Lower leg skin (tissue), 4 donors: ENCODE measurements around the gene PLXDC2. TPM values are rescaled to one million over a fixed set of nuclear protein-coding genes. Genes with fewer than 3 reads are reported as not detected.

ENCODE experiments used
- DNase-seq, 2 donors: peaks; one replicate each; pipeline ENCODE4 v3.0.0-alpha.2; 2019; ENCODE audit warnings: low spot score in 2 of 2
- H3K4me3 ChIP-seq: fragments of 200-600 bp; sonication (generic); 2 replicates; pipeline ENCODE4 v1.5.1; 2017; ENCODE audit warnings: mild to moderate bottlenecking, low read depth; ENCODE audit not compliant: poor library complexity, severe bottlenecking
- POLR2A ChIP-seq, 2 donors: fragments of 450-650 bp; IDR thresholded peaks; one replicate each; pipeline ENCODE4 v1.6.1; 2016 to 2017; ENCODE audit warnings: antibody characterized with exemption in 2 of 2, mild to moderate bottlenecking in 1 of 2, moderate library complexity in 1 of 2
- WGBS, 2 donors: methylation state at CpG; one replicate each; pipeline ENCODE4 v1.1.5; 2018; 5-methylcytosine and 5-hydroxymethylcytosine counted together
- intact Hi-C: fragments of 100-400 bp; cut with DNase I; formaldehyde crosslinking; loops from one replicate; pipeline ENCODE4 v1.15.0; 2023; ENCODE audit warnings: low total_unique reads
- total RNA-seq, 4 donors: library from RNA; depleted of rRNA; stranded (reverse); fragments of >200 nt; gene quantifications; one replicate each; pipeline ENCODE4 v1.1.0, GENCODE V29; 2016
- TF ChIP-seq, protein P1 (sequence below), 3 donors: fragments of 450-650 bp; IDR thresholded peaks; one replicate each; pipeline ENCODE4 v1.5.1; 2016; ENCODE audit warnings: antibody characterized with exemption in 3 of 3, mild to moderate bottlenecking in 3 of 3, moderate library complexity in 2 of 3

Gene PLXDC2
- total RNA-seq, 4 donors from 2014 or later, result 75.3 to 113 (median 95.3) TPM

GRCh38 chr10:19835952-19836351 is 19.7 kb downstream of the PLXDC2 start:
- intact Hi-C loops, result no loop called here
- 85 to 86% methylated on average over 2 of the region's 2 CpGs for WGBS, 2 donors
- no peak for TF ChIP-seq POLR2A (IDR thresholded peaks at IDR 0.05)
- no peak overlapping the region for H3K4me3 ChIP-seq
- DNase-seq, result no peak

DNA sequence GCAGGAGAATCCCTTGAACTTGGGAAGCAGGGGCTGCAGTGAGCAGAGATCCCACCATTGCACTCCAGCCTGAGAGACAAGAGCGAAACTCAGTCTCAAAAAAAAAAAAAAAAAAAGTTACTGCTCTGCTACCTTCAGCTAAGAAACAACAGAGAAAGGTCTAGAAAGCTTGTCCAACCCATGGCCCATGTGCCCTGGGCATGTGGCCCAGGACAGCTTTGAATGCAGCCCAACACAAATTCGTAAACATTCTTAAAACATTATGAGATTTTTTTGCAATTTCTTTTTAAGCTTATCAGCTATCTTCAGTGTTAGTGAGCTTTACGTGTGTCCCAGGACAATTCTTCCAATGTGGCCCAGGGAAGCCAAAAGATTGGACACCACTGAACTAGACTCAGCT is 22.9 kb downstream of the PLXDC2 start:
- H3K4me3 ChIP-seq, result no peak overlapping the region
- no peak for DNase-seq
- intact Hi-C loops, result no loop called here
- 72 to 73% methylated on average over 3 of the region's 3 CpGs for WGBS, 2 donors
- TF ChIP-seq, protein P1, sequence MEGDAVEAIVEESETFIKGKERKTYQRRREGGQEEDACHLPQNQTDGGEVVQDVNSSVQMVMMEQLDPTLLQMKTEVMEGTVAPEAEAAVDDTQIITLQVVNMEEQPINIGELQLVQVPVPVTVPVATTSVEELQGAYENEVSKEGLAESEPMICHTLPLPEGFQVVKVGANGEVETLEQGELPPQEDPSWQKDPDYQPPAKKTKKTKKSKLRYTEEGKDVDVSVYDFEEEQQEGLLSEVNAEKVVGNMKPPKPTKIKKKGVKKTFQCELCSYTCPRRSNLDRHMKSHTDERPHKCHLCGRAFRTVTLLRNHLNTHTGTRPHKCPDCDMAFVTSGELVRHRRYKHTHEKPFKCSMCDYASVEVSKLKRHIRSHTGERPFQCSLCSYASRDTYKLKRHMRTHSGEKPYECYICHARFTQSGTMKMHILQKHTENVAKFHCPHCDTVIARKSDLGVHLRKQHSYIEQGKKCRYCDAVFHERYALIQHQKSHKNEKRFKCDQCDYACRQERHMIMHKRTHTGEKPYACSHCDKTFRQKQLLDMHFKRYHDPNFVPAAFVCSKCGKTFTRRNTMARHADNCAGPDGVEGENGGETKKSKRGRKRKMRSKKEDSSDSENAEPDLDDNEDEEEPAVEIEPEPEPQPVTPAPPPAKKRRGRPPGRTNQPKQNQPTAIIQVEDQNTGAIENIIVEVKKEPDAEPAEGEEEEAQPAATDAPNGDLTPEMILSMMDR (IDR thresholded peaks at IDR 0.05), result no peak
- no peak for TF ChIP-seq POLR2A (IDR thresholded peaks at IDR 0.05)

DNA sequence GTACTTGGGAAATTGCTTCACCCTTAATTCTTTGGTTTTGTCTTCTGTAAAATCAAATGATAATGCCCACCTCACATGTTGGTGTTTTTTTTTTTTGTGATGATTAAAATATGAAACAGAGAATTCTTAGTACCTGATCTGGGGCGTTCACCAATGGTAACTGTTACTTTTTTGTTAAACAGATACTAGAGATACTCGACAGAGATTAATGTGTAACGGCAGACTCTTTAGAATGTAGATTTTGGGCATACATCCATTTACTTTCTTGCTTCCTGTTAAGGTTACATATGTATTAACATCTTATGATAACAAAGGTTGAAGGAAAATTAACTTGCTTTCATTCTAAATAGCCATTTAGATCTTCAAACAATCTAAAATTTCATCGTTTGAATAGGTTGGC is 23.3 kb downstream of the PLXDC2 start:
- H3K4me3 ChIP-seq, result no peak overlapping the region
- no peak for TF ChIP-seq POLR2A (IDR thresholded peaks at IDR 0.05)
- TF ChIP-seq, protein P1 (IDR thresholded peaks at IDR 0.05), result no peak
- no peak for DNase-seq
- intact Hi-C loops, result no loop called here
- WGBS, 2 donors, result 50 to 55% methylated on average over 4 of the region's 4 CpGs

DNA sequence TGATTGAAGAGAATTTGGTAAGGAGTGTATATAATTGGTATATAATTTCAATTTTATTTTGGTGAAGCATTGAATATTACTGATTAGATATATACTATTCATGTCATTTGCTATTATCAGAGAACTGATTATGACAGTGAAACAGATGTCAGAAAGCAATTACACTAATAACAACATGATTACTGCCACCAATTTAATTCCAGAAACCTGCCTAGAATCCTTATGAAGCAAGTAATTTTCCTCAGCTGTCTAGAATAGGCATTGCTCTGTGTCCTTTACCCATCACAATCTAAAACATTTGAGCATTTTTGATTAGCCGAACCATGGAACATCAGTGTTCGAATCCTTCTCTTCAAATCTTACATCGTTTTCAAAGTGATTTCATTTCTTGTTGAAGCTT is 24.5 kb downstream of the PLXDC2 start:
- DNase-seq, result no peak
- H3K4me3 ChIP-seq, result no peak overlapping the region
- 86 to 90% methylated on average over 3 of the region's 3 CpGs for WGBS, 2 donors
- intact Hi-C loops, result no loop called here
- TF ChIP-seq, protein P1 (IDR thresholded peaks at IDR 0.05), result no peak
- no peak for TF ChIP-seq POLR2A (IDR thresholded peaks at IDR 0.05)

DNA sequence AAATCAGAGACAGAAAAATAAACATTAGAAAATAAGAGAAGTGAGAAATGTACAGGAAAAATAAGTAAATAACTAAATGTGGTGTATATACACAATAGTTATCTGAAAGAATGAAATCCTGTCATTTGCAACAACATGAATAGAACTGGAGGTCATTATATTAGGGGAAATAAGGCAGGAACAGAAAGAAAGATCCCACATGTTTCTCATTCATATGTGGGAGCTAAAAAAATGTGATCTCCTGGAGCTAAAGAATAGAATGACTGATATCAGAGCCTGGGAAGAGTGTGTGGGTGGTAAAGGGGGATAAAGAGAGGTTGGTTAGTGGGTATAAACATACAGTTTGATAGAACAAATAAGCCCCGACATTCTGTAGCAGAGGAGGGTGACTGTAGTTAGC is 27.3 kb downstream of the PLXDC2 start:
- no peak for DNase-seq
- intact Hi-C loops, result no loop called here
- no peak overlapping the region for H3K4me3 ChIP-seq
- TF ChIP-seq, protein P1 (IDR thresholded peaks at IDR 0.05), result no peak
- TF ChIP-seq POLR2A (IDR thresholded peaks at IDR 0.05), result no peak
- WGBS, 2 donors, result 38 to 50% methylated on average over 1 of the region's 1 CpG

DNA sequence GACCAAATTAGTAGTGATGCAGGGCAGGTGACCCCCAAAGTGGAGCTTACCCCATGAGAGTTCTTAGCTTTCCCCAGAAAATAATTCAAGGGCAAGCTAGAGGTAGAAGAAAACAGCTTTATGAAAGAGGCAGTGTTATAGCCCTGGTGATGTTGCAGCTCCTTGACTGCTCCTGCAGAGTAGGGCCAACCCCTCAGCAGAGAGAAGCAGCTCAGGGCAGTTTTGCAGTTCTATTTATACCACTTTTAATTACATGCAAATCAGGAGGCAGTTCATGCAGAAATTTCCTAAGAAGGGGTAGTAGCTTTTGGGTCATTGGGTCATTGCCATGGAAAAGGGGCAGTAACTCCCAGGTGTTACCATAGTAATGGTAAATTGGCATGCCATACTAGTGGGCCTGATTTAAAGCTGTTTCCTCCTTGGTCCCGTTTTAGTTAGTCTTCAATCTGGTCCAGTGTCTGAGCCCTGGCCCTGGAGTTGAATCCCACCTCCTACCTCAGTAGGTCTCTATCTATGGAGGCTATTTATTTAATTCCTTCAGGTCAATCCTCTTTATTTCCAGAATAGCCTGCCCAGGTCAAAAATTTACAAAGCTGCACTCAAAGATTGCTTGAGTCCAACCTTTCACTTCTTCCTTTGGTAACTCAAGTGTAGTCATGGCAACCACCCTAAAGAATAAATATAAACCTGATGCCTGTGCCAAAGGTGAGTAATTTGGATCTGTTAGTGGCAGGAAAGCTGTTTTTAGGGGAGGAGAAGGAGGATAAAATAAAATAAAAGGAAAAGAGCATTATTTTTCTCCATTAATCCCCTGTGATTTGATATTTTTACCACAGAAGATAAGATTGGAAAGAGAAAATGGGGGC is 29.5 kb downstream of the PLXDC2 start:
- 50 to 74% methylated on average over 1 of the region's 1 CpG for WGBS, 2 donors
- no peak for DNase-seq

More for the DNA sequence above, 29.5 kb downstream of the PLXDC2 start:
- no peak overlapping the region for H3K4me3 ChIP-seq
- TF ChIP-seq POLR2A (IDR thresholded peaks at IDR 0.05), result no peak
- TF ChIP-seq, protein P1 (IDR thresholded peaks at IDR 0.05), result no peak
- intact Hi-C loops, result no loop called here
